Epithelial cell of esophagus (primary cell): ENCODE measurements around the gene FRMD5.

Source experiments
- DNase-seq: peaks from one replicate; pipeline ENCODE4 v3.0.0; 2010; ENCODE audit warnings: low read depth
- H3K4me3 ChIP-seq: 2 replicates; pipeline ENCODE4 v1.5.1; 2011; ENCODE audit warnings: mild to moderate bottlenecking, low read length, control low read depth
- TF ChIP-seq, protein P1 (sequence below): IDR thresholded peaks from 2 replicates; pipeline ENCODE4 v1.5.1; 2011; ENCODE audit warnings: low read depth, mild to moderate bottlenecking, low read length, control low read depth, inconsistent platforms; ENCODE audit not compliant: insufficient read depth; ENCODE audit errors: missing control alignments

FRMD5 gene

DNA sequence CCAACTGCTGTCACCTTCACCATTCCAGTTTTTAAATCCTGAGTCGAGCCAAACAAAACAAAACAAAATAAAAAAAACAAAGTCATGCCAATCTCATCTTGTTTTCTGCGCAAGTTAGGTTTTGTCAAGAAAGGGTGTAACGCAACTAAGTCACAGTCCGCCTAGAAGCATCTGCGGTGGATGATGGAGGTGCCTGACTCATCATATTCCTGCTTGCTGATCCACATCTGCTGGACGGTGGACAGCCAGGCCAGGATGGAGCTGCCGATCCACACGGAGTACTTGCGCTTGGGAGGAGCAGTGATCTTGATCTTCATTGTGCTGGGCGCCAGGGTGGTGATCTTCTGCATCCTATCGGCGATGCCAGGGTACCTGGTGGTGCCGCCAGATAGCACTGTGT, 206.2 kb downstream of the FRMD5 start:
- DNase-seq: no peak
- TF ChIP-seq, protein P1, sequence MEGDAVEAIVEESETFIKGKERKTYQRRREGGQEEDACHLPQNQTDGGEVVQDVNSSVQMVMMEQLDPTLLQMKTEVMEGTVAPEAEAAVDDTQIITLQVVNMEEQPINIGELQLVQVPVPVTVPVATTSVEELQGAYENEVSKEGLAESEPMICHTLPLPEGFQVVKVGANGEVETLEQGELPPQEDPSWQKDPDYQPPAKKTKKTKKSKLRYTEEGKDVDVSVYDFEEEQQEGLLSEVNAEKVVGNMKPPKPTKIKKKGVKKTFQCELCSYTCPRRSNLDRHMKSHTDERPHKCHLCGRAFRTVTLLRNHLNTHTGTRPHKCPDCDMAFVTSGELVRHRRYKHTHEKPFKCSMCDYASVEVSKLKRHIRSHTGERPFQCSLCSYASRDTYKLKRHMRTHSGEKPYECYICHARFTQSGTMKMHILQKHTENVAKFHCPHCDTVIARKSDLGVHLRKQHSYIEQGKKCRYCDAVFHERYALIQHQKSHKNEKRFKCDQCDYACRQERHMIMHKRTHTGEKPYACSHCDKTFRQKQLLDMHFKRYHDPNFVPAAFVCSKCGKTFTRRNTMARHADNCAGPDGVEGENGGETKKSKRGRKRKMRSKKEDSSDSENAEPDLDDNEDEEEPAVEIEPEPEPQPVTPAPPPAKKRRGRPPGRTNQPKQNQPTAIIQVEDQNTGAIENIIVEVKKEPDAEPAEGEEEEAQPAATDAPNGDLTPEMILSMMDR: no peak
- no peak overlapping the region for H3K4me3 ChIP-seq

- TF ChIP-seq, protein P1: no peak
- no peak overlapping the region for H3K4me3 ChIP-seq
- DNase-seq: no peak
Measured at GRCh38 chr15:43987924-43988323, 207.1 kb downstream of the FRMD5 start.

DNA sequence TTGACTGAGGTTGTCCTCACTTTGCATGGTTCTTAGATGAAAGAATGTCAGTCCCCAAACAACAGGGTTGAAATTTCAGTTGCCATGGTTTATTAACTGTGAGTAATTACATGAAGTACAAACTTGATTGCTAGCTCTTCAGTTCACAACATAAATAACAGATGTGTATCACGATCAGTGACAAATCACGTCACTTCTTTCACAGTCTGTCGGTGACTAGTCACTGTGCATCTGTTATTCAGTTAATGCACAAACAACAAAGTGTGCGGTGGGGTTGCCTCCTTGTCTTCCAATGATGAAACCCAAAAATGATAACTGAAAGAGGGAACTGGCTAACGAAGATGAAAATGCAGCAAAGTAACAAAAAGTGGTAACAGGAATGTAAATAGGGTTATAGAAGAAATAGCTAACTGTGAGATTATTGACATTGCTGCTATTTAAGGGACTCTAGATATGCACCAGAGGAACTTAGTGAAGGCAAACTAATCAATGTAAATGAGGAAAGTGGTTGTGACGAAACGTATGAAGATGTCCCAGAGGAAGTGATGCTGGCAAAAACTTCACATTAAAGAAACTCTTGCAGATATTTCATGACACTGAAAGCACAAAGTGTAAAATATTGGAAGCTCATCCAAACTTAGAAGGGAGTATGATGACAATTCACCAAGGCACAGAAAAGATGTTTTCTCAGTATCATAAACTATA, 208.9 kb downstream of the FRMD5 start:
- TF ChIP-seq, protein P1: no peak
- no peak for DNase-seq
- H3K4me3 ChIP-seq: no peak overlapping the region

DNA sequence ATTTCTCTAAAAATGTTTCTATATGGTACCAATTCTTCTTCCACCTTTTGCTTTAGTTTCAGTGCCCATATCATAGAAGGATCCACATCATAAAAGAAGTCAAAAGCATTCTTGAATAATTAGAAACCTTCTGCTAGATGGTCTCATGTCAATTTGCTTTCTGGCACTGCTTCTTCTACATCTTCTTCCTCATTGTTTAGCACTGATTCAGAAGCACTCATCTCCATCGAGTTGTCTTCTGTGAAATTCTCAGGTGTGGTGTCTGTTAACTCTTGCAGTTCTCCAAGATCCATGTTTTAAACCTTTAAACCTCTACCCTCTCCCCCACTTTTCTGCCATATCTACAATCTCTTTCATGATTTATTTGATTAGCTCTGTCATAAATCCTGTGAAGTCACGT, 213.5 kb downstream of the FRMD5 start:
- H3K4me3 ChIP-seq: no peak overlapping the region
- TF ChIP-seq, protein P1: no peak
- DNase-seq: peak; percentile 16

- no peak for DNase-seq
- H3K4me3 ChIP-seq: no peak overlapping the region
- TF ChIP-seq, protein P1: no peak
Measured at GRCh38 chr15:43977072-43977884, 217.8 kb downstream of the FRMD5 start.

GRCh38 chr15:43975770-43976169, 219.3 kb downstream of the FRMD5 start:
- DNase-seq: no peak
- no peak overlapping the region for H3K4me3 ChIP-seq
- TF ChIP-seq, protein P1: no peak
